C4-2B (cell line): ENCODE data around the gene LTBP2.

Source experiments
- H3K27ac ChIP-seq: fragments of 450-650 bp; 2 replicates; pipeline ENCODE4 v1.5.1; 2017
- ZFX ChIP-seq: fragments of 450-650 bp; IDR thresholded peaks from 2 replicates; pipeline ENCODE4 v1.6.1; 2017
- TF ChIP-seq, protein P1 (sequence below): fragments of 450-650 bp; conservative IDR thresholded peaks from 2 replicates; pipeline ENCODE4 v1.5.1; 2017; ENCODE audit warnings: mild to moderate bottlenecking

The LTBP2 gene

DNA sequence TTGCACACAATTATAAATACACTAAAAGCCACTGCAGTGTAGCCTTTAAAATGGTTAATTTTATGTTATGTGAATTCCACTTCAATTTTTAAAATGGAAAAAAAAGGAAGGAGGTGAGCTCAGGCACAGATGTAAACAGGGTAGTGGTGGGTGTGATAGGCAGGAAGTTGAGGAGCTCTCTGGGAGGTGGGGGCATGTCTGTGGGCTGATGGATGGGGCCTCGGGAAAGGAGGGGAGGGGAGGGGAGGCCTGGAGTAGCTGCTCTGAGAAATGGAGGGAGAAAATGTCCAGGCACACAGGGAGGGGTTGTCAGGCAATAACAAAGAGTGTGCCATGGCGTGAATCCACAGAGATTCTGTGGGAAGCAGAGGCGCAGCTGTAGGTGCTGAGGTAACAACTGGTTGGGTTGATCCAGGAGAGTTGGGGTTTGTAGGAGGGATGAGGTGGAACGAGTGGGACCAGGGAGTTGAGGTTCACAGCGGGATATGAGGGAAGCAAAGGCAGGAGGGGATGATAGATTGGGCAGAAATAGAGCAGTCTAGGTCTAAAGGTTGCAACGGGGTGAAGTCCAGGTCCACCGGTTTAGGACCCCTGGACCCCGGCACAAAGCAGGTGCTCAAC lies 57.2 kb downstream of the LTBP2 start:
- no peak for TF ChIP-seq ZFX
- TF ChIP-seq, protein P1, sequence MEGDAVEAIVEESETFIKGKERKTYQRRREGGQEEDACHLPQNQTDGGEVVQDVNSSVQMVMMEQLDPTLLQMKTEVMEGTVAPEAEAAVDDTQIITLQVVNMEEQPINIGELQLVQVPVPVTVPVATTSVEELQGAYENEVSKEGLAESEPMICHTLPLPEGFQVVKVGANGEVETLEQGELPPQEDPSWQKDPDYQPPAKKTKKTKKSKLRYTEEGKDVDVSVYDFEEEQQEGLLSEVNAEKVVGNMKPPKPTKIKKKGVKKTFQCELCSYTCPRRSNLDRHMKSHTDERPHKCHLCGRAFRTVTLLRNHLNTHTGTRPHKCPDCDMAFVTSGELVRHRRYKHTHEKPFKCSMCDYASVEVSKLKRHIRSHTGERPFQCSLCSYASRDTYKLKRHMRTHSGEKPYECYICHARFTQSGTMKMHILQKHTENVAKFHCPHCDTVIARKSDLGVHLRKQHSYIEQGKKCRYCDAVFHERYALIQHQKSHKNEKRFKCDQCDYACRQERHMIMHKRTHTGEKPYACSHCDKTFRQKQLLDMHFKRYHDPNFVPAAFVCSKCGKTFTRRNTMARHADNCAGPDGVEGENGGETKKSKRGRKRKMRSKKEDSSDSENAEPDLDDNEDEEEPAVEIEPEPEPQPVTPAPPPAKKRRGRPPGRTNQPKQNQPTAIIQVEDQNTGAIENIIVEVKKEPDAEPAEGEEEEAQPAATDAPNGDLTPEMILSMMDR = no peak

DNA sequence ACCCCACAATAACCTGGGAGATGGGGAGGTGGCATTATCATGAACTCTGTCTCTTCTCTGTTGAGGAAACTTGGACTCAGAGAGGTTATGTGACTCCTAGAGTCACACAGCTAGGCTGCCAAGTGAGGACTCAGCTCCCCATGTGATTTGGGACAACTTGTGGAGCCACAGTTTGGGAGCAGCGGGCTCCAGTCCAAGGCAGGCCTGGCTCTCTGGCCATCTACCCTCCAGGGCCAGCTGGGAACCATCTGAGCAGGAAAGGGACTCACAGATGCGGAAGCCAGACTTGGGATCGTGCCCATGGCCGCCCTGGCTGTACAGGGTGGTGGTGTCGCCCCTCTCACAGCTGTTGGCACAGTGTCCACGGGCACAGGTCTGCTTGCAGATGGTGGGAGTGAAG lies 59.4 kb downstream of the LTBP2 start:
- no peak overlapping the region for H3K27ac ChIP-seq

More for the DNA sequence above, 57.2 kb downstream of the LTBP2 start:
- no peak overlapping the region for H3K27ac ChIP-seq

DNA sequence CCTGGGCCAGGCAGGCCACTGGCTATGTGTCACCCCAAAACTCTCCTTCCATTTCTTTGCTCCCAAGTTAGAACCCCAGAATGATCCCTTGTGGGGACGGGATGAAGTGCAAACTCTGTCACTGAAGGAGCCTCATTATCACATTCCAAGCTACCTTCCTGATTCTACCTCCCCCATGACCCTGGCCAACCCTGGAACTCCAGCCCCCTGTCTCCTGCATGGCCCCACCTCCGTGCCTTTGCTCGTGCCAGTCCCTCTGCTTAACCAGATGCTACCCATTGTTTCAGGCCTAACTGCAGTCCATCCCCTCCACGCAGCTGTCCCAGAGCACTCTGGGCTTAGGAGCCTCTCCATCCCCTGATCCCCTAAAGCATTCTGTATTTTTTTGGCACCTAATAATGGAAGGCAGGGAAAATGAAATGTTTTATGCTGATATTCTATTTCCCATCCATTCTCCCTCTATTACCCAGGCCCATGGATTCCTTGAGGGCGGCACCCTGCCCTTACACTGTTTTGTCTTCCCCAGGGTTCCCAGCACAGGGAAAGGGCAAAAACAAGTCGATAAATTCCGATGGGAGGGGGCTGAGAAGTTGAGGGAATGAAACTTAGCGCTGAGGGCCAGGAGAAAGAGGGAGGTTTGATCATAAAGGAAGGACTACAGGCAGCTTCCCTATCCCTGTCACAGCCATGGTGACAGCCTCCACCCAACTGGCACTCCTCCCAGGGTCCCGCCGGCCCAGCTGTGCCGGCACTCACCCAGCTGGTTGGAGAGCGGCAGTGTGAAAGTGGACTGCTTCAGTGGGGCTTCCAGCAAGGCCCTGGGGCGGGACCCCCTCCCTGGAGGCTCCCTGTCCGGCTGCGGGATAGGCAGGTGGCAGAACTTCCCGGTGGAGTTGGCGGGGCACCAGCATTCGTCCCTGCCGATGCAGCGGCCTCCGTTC lies 60.3 kb downstream of the LTBP2 start:
- no peak overlapping the region for H3K27ac ChIP-seq
- TF ChIP-seq ZFX = no peak
- TF ChIP-seq, protein P1 = no peak

More for the DNA sequence above, 59.4 kb downstream of the LTBP2 start:
- TF ChIP-seq, protein P1 = no peak
- TF ChIP-seq ZFX = no peak

DNA sequence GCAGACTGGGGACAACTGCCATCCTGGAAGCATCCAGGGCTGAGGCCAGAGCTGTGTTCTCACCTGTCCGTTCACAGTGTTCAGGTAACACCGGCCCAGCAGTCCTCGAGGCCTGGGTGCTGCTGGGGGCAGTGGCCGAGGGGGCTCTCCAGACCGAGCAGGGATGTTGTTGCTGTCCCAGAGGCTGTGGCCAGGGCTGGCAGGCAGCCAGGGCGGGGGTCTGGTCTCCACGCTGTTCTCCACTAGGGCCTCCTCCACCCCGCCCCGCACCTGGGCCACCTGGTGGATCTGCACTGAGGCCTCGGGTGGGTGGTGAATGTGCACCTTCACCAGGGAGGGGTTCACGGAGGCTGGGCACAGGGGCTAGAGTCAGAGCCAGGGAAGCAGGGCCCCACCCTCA lies 61.0 kb downstream of the LTBP2 start:
- H3K27ac ChIP-seq = no peak overlapping the region
- no peak for TF ChIP-seq ZFX
- TF ChIP-seq, protein P1 = no peak

DNA sequence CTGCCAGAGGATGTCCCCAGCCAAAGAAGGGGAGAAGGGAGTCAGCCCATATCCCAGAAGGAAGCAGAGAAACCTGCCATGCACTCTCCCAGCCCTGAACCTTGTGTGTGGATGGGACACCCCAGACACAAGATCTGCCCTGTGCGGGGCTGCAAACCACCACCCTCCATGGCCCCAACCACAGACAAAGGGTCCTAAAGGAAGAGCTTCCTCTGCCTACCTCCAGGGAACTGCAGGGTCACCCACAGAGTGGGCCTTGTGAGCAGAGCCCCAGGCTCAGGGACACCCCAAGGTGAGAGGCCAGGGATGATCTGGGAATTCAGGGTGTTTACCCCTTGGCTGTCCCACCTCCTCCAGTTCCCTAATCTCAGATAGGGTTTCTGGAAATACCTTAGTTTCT lies 62.0 kb downstream of the LTBP2 start:
- peak overlapping the region; percentile 24 for H3K27ac ChIP-seq
- TF ChIP-seq, protein P1 = no peak
- no peak for TF ChIP-seq ZFX

DNA sequence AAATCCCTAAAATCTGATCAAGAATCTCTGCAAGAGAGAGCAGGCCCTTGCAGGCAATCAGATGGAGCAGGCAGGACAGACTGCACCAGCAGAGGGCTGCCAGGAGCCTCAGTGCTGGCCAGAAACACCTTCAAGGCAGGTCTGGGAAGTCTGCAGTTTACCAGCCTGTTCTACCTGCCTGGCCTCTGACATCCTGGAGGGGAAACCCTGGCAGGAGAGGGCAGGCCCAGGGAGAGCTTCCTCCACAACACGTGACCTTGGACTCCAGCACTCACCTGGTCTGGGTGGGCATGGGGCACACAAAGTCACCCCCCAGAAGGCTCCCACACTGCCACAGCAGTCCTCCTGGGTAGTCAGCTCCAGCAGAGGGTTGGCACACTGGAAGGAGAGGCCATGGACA lies 62.4 kb downstream of the LTBP2 start:
- no peak for TF ChIP-seq ZFX
- TF ChIP-seq, protein P1 = no peak; the same call in 1 of the 2 replicates
- peak overlapping the region; percentile 24 for H3K27ac ChIP-seq

DNA sequence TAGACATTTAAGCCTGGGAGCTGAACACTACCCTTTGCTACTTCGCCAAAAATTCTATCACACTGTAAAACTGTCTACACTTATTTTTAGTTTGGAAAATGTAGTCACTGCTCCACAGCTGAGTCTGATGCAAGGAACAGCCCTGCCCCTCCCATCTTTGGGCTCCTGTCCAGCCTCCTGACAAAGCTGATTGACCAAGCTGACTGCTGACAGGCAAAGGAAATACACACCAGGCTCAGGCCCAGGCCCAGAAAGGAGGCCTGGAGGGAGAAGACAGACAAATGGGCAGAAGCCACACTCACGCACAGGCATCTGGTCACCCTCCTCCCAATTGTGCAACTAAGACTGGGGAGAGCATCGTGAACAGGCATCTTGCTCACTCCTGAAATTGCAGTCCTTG lies 63.2 kb downstream of the LTBP2 start:
- H3K27ac ChIP-seq = no peak overlapping the region
- no peak for TF ChIP-seq ZFX
- TF ChIP-seq, protein P1 = no peak
